OCI-LY7 (cell line): ENCODE measurements around the gene MOSPD2.

Experiments used
- CTCF ChIP-seq: fragments of 200-600 bp; sonication (generic); conservative IDR thresholded peaks from 2 replicates; pipeline ENCODE4 v1.5.1; 2014; ENCODE audit warnings: mild to moderate bottlenecking, antibody characterized with exemption, low read length, moderate library complexity, mixed read lengths
- EZH2phosphoT487 ChIP-seq: fragments of 200-600 bp; sonication (generic); IDR thresholded peaks from 2 replicates; pipeline ENCODE4 v1.6.1; 2018; ENCODE audit warnings: low read depth, borderline replicate concordance, mild to moderate bottlenecking, mixed run types, antibody characterized with exemption, low read length, moderate library complexity, mixed read lengths

- TF ChIP-seq EZH2phosphoT487 = no peak
- TF ChIP-seq CTCF = no peak
Measured at GRCh38 chrX:14829643-14830042, 43.6 kb upstream of the MOSPD2 start.
